CD4-positive, alpha-beta T cell (primary cell): ENCODE data around the gene TSHZ3. TPM values are rescaled to one million over a fixed set of nuclear protein-coding genes. Genes with fewer than 3 reads are reported as not detected.

ENCODE experiments used
- ATAC-seq: fragments of 200-7000 bp; cut with Tn5 transposase; one replicate; pipeline ENCODE4 v1.10.0; 2022; ENCODE audit warnings: mild to moderate bottlenecking; ENCODE audit not compliant: poor library complexity
- CTCF ChIA-PET: fragments of 350-600 bp; sonication (Branson Sonifier 250); formaldehyde crosslinking; loops from one replicate; lab custom pipeline; 2021; ENCODE audit warnings: antibody characterized with exemption, inconsistent platforms; lab: Charles Lee
- POLR2A ChIA-PET: fragments of 350-600 bp; sonication (Branson Sonifier 250); formaldehyde crosslinking; loops from one replicate; lab custom pipeline; 2021; ENCODE audit warnings: antibody characterized with exemption, inconsistent platforms; lab: Charles Lee
- DNase-seq, 14 experiments: peaks; one replicate each; pipeline ENCODE4 v3.0.0-alpha.2; 2013 to 2020; ENCODE audit warnings: mixed read lengths in 2 of 14
- H3K27ac ChIP-seq, 2 donors: one replicate each; pipeline versions ENCODE4 v1.5.1 to v1.7.0; 2013; ENCODE audit warnings: low read length in 2 of 2, low read depth in 1 of 2, mild to moderate bottlenecking in 1 of 2
- H3K27me3 ChIP-seq, 2 experiments: 1 replicate in 1 of 2; 2 replicates in 1 of 2; pipeline versions ENCODE4 v1.6.1 to v1.7.0; 2013; ENCODE audit warnings: low read length in 2 of 2, control low read depth in 1 of 2, mild to moderate bottlenecking in 1 of 2, moderate library complexity in 1 of 2; ENCODE audit not compliant: insufficient read depth in 2 of 2, control insufficient read depth in 1 of 2
- H3K36me3 ChIP-seq: one replicate; pipeline ENCODE4 v1.6.1; 2013; ENCODE audit warnings: low read length, control low read depth; ENCODE audit not compliant: insufficient read depth
- H3K4me1 ChIP-seq: one replicate; pipeline ENCODE4 v1.6.1; 2013; ENCODE audit warnings: low read length, control low read depth; ENCODE audit not compliant: insufficient read depth
- H3K4me3 ChIP-seq: one replicate; pipeline ENCODE4 v1.5.1; 2013; ENCODE audit warnings: mild to moderate bottlenecking, low read length, moderate library complexity
- H3K9me3 ChIP-seq, 2 experiments: 1 replicate in 1 of 2; 2 replicates in 1 of 2; pipeline versions ENCODE4 v1.6.1 to v1.7.0; 2013; ENCODE audit warnings: low read length in 2 of 2, mild to moderate bottlenecking in 2 of 2, control low read depth in 1 of 2, moderate library complexity in 1 of 2; ENCODE audit not compliant: control insufficient read depth in 1 of 2, insufficient read depth in 1 of 2
- H3K27ac Mint-ChIP-seq: one replicate; pipeline ENCODE4 v1.8.0; 2020; ENCODE audit warnings: mixed read lengths
- H3K27me3 Mint-ChIP-seq: one replicate; pipeline ENCODE4 v1.8.0; 2021; ENCODE audit warnings: mixed read lengths
- H3K36me3 Mint-ChIP-seq: one replicate; pipeline ENCODE4 v1.8.0; 2021; ENCODE audit warnings: low read depth, mixed read lengths
- H3K4me1 Mint-ChIP-seq: one replicate; pipeline ENCODE4 v1.8.0; 2021; ENCODE audit warnings: low read depth, mixed read lengths
- H3K4me3 Mint-ChIP-seq: one replicate; pipeline ENCODE4 v1.8.0; 2020; ENCODE audit warnings: mild to moderate bottlenecking, mixed read lengths
- H3K9me3 Mint-ChIP-seq: one replicate; pipeline ENCODE4 v1.8.0; 2020; ENCODE audit warnings: mixed read lengths
- CTCF ChIP-seq: fragments of 200-600 bp; IDR thresholded peaks from one replicate; pipeline ENCODE4 v1.8.0; 2022; ENCODE audit warnings: antibody characterized with exemption, mild to moderate bottlenecking
- intact Hi-C, 2 experiments: fragments of 100-400 bp; cut with DNase I in 1 of 2; cut with micrococcal nuclease in 1 of 2; formaldehyde crosslinking; loops; one replicate each; pipeline versions ENCODE4 v1.15.1 to v1.9.0; 2023 to 2025; cut with DNase I, micrococcal nuclease
- total RNA-seq, 174 experiments: library from RNA in 2 of 174; stranded (reverse) in 2 of 174; gene quantifications; one replicate each; pipeline ENCODE4 v1.2.3 and lab custom pipeline; 2021 to 2026

Gene TSHZ3
- total RNA-seq, 2 experiments from 2014 or later, result 0.38 to 0.61 TPM

DNA sequence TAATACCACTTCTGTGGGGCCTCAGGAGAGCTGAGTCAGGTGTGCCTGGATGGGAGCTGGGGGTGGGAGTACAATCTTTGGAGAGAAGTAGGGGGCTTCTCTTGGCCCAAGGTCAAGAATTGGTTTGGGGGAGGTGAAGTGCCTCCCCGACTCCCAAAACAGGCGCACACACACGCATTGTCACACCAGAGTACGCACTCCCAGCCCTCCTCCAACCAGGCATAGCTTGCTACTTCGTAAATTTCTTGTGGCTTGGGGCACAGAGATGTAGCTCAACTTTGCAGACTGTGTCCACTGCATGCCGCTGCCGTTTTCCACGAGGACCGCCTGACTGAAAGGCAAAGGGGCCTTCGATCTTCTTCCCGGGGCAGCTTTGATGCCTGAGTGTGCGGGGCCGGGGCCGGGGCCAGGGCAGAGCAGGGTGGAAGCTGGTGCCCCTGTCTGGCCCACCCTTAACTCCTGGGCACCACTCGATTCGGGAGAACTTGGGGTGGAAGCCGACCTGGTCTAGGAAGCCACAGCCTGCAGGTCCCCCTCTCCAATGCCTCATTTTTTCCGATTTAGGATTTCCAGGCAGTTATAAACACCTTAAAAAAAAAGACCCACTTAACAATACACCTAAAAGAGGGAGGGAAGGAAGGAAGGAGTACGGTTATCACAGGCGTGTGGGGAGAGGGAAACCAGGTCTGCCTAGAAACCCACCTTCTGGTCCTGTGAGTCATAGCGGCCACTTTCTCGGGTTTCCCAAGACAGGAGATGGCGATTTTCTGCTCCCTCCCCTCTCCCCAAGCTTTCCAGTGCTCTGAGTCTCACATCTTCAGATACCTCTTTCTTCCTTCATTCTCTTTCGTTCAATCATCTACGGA lies 5.8 kb upstream of the TSHZ3 start:
- POLR2A ChIA-PET, result no interaction called here
- intact Hi-C loops, result loop anchor here (5.0 to 10.0 kb wide), 7 partner anchors 138 to 1630 kb away; no protein-coding TSS in a partner anchor
- no peak overlapping the region for H3K27ac Mint-ChIP-seq
- Histone ChIP-seq H3K27me3 (peaks cover 80 to 92% of the 10 kb centered on the region in 2 experiments), H3K4me3 (no peak overlapping the region), H3K4me1 (peaks cover 55% of the 10 kb centered on the region), H3K36me3 (no peaks in the 10 kb centered on the region), H3K9me3 (peaks cover 0 to 32% of the 10 kb centered on the region in 2 experiments), H3K27ac (no peak overlapping the region)
- H3K27me3 Mint-ChIP-seq, result peaks cover 91% of the 10 kb centered on the region
- DNase-seq (peak in 2 of 14 experiments; percentile 29 to 33), ATAC-seq (no peak)
- H3K9me3 Mint-ChIP-seq, result no peaks in the 10 kb centered on the region
- CTCF ChIA-PET, result interaction anchor here (0.9 kb wide), 1 partner anchor 17 kb away, joined by 4 read pairs; no protein-coding TSS in a partner anchor
- H3K36me3 Mint-ChIP-seq, result peaks cover 4% of the 10 kb centered on the region
- peaks cover 60% of the 10 kb centered on the region for H3K4me1 Mint-ChIP-seq
- H3K4me3 Mint-ChIP-seq, result peak overlapping the region; percentile 45
- no peak for TF ChIP-seq CTCF

DNA sequence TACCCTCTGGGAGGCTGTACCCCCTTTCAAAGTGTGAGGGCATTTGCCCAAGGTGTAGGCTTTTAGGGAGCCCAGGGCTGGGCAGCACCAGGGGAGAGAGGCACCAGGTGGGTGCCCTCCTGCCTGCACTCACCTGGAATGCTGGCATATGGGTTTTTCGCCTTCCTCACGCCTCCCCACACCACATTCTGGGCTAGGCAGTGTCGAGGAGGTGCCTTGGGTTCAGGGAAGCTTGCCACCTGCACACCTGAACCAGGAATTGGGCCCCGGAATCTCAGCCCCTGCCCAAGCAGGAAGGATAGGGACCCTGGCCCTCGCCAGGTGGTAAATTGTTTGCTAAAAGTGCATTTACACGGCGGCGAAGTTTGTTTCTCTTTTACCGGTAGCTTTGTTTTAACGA lies 5.1 kb upstream of the TSHZ3 start:
- no peaks in the 10 kb centered on the region for H3K36me3 ChIP-seq
- H3K4me1 ChIP-seq, result peaks cover 55% of the 10 kb centered on the region
- Mint-ChIP-seq H3K27me3 (peaks cover 83% of the 10 kb centered on the region), H3K9me3 (no peaks in the 10 kb centered on the region), H3K27ac (no peak overlapping the region), H3K36me3 (peaks cover 4% of the 10 kb centered on the region), H3K4me1 (peaks cover 60% of the 10 kb centered on the region), H3K4me3 (no peak overlapping the region)
- no peak for TF ChIP-seq CTCF
- no peak for ATAC-seq
- peaks cover 79 to 86% of the 10 kb centered on the region in 2 experiments for H3K27me3 ChIP-seq
- intact Hi-C loops, result loop anchor here in 1 of 2 experiments (5.0 to 10.0 kb wide), 4 partner anchors 137 to 1630 kb away; no protein-coding TSS in a partner anchor
- POLR2A ChIA-PET, result no interaction called here
- peaks cover 0 to 32% of the 10 kb centered on the region in 2 experiments for H3K9me3 ChIP-seq
- no peak overlapping the region for H3K27ac ChIP-seq
- no peak overlapping the region for H3K4me3 ChIP-seq
- DNase-seq, result no peak
- CTCF ChIA-PET, result interaction anchor here (0.7 kb wide), 1 partner anchor 24 kb away, joined by 4 read pairs; no protein-coding TSS in a partner anchor

DNA sequence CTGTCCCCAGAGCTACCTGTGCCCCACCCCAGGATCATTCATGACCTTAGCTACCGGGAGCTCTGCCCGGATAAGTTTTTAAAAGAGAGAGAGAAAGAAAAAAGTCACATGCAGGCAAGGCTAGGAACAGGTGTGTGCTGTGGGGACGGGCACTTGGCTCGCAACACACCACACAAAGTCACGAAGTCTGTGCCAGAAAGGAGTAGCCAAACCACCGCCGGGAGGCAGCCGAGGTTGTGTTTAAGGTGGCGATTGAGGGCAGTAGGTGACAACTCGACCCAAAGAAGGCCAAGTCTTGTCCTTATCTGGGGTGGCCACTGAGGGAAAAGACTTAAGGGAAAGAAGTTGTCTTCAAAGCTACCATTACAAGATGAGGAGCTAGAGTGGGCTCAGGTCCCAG lies 4.6 kb upstream of the TSHZ3 start:
- Histone ChIP-seq H3K27me3 (peaks cover 76 to 83% of the 10 kb centered on the region in 2 experiments), H3K4me1 (peaks cover 56% of the 10 kb centered on the region), H3K9me3 (peaks cover 0 to 32% of the 10 kb centered on the region in 2 experiments), H3K36me3 (no peaks in the 10 kb centered on the region), H3K4me3 (no peak overlapping the region), H3K27ac (no peak overlapping the region)
- H3K36me3 Mint-ChIP-seq, result peaks cover 4% of the 10 kb centered on the region
- DNase-seq (peak in 2 of 14 experiments; percentile 31 to 34), ATAC-seq (no peak)
- H3K27me3 Mint-ChIP-seq, result peaks cover 80% of the 10 kb centered on the region
- no peak for TF ChIP-seq CTCF
- H3K27ac Mint-ChIP-seq, result no peak overlapping the region
- POLR2A ChIA-PET, result interaction anchor here (0.7 kb wide), 1 partner anchor 14 kb away, joined by 3 read pairs; no protein-coding TSS in a partner anchor
- H3K4me3 Mint-ChIP-seq, result peak overlapping the region; percentile 72
- no peaks in the 10 kb centered on the region for H3K9me3 Mint-ChIP-seq
- H3K4me1 Mint-ChIP-seq, result peaks cover 60% of the 10 kb centered on the region
- CTCF ChIA-PET, result interaction anchor here (0.7 kb wide), 1 partner anchor 24 kb away, joined by 4 read pairs; no protein-coding TSS in a partner anchor
- intact Hi-C loops, result loop anchor here in 1 of 2 experiments (5.0 to 10.0 kb wide), 4 partner anchors 137 to 1629 kb away; no protein-coding TSS in a partner anchor
